Vagina (tissue), 2 donors: ENCODE results near the gene PCA3. TPM values are rescaled to one million over a fixed set of nuclear protein-coding genes. Genes with fewer than 3 reads are reported as not detected.
"Not testable (repeated sequence)": the region's sequence is repeated elsewhere in the genome, so short reads cannot be mapped to it uniquely, and the experiment has no call there.

Source experiments
- DNase-seq, 2 donors: peaks; one replicate each; pipeline ENCODE4 v3.0.0-alpha.2; 2017; ENCODE audit errors: extremely low spot score in 2 of 2
- H3K27ac ChIP-seq: fragments of 200-600 bp; sonication (generic); one replicate; pipeline ENCODE4 v1.5.1; 2019
- H3K27me3 ChIP-seq: fragments of 200-600 bp; sonication (generic); one replicate; pipeline ENCODE4 v1.5.1; 2019
- H3K36me3 ChIP-seq, 2 donors: fragments of 200-600 bp; sonication (generic); one replicate each; pipeline ENCODE4 v1.5.1; 2017 to 2019
- H3K4me1 ChIP-seq: fragments of 200-600 bp; sonication (generic); one replicate; pipeline ENCODE4 v1.5.1; 2019
- H3K4me3 ChIP-seq, 2 donors: fragments of 200-600 bp; sonication (generic); 1 replicate in 1 of 2; 2 replicates in 1 of 2; pipeline ENCODE4 v1.5.1; 2016 to 2019
- H3K9me3 ChIP-seq: fragments of 200-600 bp; sonication (generic); one replicate; pipeline ENCODE4 v1.5.1; 2019
- POLR2A ChIP-seq, 2 donors: fragments of 450-650 bp; IDR thresholded peaks; one replicate each; pipeline ENCODE4 v1.6.1; 2017; ENCODE audit warnings: antibody characterized with exemption in 2 of 2, mild to moderate bottlenecking in 2 of 2, moderate library complexity in 2 of 2
- POLR2AphosphoS5 ChIP-seq, 2 donors: sonication (generic); formaldehyde crosslinking; IDR thresholded peaks; one replicate each; pipeline ENCODE4 v1.9.0; 2017; ENCODE audit warnings: antibody characterized with exemption in 2 of 2, mild to moderate bottlenecking in 2 of 2, low read depth in 1 of 2; ENCODE audit not compliant: insufficient read depth in 1 of 2
- intact Hi-C: fragments of 100-400 bp; cut with DNase I; formaldehyde crosslinking; loops from one replicate; pipeline ENCODE4 v1.15.1; 2023
- total RNA-seq: library from RNA; depleted of rRNA; stranded (reverse); fragments of >200 nt; gene quantifications from one replicate; pipeline ENCODE4 v1.2.3, GENCODE V29; 2016
- TF ChIP-seq, protein P1 (sequence below), 3 experiments: fragments of 450-650 bp in 2 of 3; fragments of 200-600 bp in 1 of 3; sonication (generic) in 1 of 3; IDR thresholded peaks; one replicate each; pipeline ENCODE4 v1.5.1; 2017 to 2019; ENCODE audit warnings: antibody characterized with exemption in 3 of 3, mild to moderate bottlenecking in 2 of 3, moderate library complexity in 2 of 3

The PCA3 gene
- total RNA-seq, 1 donor from 2014 or later = not detected

GRCh38 chr9:76738402-76738801 lies 25.8 kb upstream of the PCA3 start:
- no peak overlapping the region for H3K27ac ChIP-seq
- no peak for DNase-seq
- TF ChIP-seq POLR2A (IDR thresholded peaks at IDR 0.05) (no peak), POLR2AphosphoS5 (IDR thresholded peaks at IDR 0.05; ENCODE audit: insufficient read depth in 1 of 2, low read depth in 1 of 2) (no peak)
- TF ChIP-seq, protein P1, sequence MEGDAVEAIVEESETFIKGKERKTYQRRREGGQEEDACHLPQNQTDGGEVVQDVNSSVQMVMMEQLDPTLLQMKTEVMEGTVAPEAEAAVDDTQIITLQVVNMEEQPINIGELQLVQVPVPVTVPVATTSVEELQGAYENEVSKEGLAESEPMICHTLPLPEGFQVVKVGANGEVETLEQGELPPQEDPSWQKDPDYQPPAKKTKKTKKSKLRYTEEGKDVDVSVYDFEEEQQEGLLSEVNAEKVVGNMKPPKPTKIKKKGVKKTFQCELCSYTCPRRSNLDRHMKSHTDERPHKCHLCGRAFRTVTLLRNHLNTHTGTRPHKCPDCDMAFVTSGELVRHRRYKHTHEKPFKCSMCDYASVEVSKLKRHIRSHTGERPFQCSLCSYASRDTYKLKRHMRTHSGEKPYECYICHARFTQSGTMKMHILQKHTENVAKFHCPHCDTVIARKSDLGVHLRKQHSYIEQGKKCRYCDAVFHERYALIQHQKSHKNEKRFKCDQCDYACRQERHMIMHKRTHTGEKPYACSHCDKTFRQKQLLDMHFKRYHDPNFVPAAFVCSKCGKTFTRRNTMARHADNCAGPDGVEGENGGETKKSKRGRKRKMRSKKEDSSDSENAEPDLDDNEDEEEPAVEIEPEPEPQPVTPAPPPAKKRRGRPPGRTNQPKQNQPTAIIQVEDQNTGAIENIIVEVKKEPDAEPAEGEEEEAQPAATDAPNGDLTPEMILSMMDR (IDR thresholded peaks at IDR 0.05) = no peak
- no peak overlapping the region for H3K4me3 ChIP-seq
- H3K9me3 ChIP-seq = no peaks in the 10 kb centered on the region
- H3K27me3 ChIP-seq = no peaks in the 10 kb centered on the region
- no peaks in the 10 kb centered on the region for H3K4me1 ChIP-seq
- no peaks in the 10 kb centered on the region for H3K36me3 ChIP-seq
- intact Hi-C loops = no loop called here

DNA sequence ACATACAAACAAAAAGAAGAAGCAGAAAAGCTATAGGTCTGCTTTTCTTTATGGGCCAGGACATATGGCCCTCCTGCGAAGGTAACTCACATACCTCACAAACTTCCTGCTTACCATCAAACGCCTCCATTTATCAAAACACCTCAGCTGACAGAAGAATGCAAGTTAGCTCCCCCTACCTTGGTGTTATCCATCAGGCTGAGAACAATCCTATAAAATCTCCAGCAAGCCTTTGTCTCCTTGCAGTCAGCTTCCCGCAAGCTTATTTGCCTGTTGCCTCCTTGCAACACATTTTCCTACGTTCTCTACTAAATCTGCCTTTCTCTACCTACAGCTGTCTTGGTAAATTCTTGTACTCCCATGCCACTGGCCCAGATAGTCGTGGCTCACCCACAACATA lies 22.7 kb upstream of the PCA3 start:
- H3K36me3 ChIP-seq = no peaks in the 10 kb centered on the region
- H3K4me1 ChIP-seq = no peaks in the 10 kb centered on the region
- H3K9me3 ChIP-seq = no peaks in the 10 kb centered on the region
- TF ChIP-seq, protein P1 (IDR thresholded peaks at IDR 0.05) = no peak
- TF ChIP-seq POLR2A (IDR thresholded peaks at IDR 0.05) (no peak), POLR2AphosphoS5 (IDR thresholded peaks at IDR 0.05; ENCODE audit: insufficient read depth in 1 of 2, low read depth in 1 of 2) (no peak)
- H3K27me3 ChIP-seq = no peaks in the 10 kb centered on the region
- intact Hi-C loops = no loop called here
- H3K4me3 ChIP-seq = no peak overlapping the region
- no peak for DNase-seq
- no peak overlapping the region for H3K27ac ChIP-seq

- H3K27ac ChIP-seq, H3K27me3 ChIP-seq, intact Hi-C loops, H3K4me3 ChIP-seq, DNase-seq, H3K36me3 ChIP-seq, H3K4me1 ChIP-seq, H3K9me3 ChIP-seq: not testable (repeated sequence)
Observed at GRCh38 chr9:76742890-76743289, 21.3 kb upstream of the PCA3 start.

DNA sequence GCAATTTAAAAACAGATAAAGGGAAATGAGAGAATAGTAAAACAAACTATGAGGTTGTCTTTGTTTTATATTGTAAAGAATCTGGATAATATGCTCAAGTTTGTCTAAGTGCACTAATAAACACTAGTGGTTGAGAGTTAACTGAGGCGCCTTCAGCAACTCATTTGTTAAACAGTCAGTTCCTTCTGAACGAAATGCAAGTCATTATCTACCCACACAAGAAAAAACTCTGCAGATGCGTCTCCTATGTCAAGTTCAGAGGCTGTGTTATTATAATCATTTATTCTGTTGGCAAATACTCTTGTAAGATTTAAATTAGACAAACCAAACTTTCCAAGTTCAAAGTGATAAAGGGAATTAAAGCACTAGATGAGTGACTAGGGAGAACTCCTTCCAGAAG lies 20.3 kb upstream of the PCA3 start:
- Histone ChIP-seq H3K27me3 (no peaks in the 10 kb centered on the region), H3K4me1 (no peaks in the 10 kb centered on the region), H3K27ac (no peak overlapping the region), H3K9me3 (no peaks in the 10 kb centered on the region), H3K36me3 (no peaks in the 10 kb centered on the region), H3K4me3 (no peak overlapping the region)
- intact Hi-C loops = no loop called here
- no peak for DNase-seq
- TF ChIP-seq POLR2A (IDR thresholded peaks at IDR 0.05) (no peak), POLR2AphosphoS5 (IDR thresholded peaks at IDR 0.05; ENCODE audit: insufficient read depth in 1 of 2, low read depth in 1 of 2) (no peak)
- TF ChIP-seq, protein P1 (IDR thresholded peaks at IDR 0.05) = no peak

DNA sequence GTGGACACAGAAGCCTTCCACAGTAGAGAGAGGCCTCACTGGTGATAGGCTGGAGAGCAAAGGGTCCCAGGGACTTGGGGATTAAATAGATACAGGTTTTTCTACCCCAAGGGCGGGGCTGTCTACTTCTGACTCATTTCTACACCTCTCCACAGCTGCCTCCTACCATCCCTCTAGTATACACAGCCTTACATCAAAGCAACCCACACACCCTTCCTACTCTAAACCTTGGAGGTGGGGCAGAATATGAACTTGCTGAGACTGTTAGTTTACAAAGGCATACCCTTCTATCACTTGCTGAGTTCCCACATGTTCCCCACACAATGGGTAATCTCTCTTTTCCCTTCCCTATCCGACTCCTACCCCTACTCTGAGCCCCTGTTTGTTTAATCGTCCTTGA lies 19.9 kb upstream of the PCA3 start:
- no peaks in the 10 kb centered on the region for H3K27me3 ChIP-seq
- H3K36me3 ChIP-seq = no peaks in the 10 kb centered on the region
- intact Hi-C loops = no loop called here
- no peak overlapping the region for H3K4me3 ChIP-seq
- no peaks in the 10 kb centered on the region for H3K4me1 ChIP-seq
- no peak overlapping the region for H3K27ac ChIP-seq
- no peaks in the 10 kb centered on the region for H3K9me3 ChIP-seq
- no peak for TF ChIP-seq POLR2A (IDR thresholded peaks at IDR 0.05)
- TF ChIP-seq POLR2AphosphoS5 (IDR thresholded peaks at IDR 0.05; ENCODE audit: insufficient read depth in 1 of 2, low read depth in 1 of 2) = no peak
- TF ChIP-seq, protein P1 (IDR thresholded peaks at IDR 0.05) = no peak
- no peak for DNase-seq

- TF ChIP-seq, protein P1 (IDR thresholded peaks at IDR 0.05) = no peak
- TF ChIP-seq POLR2A (IDR thresholded peaks at IDR 0.05) = no peak
- TF ChIP-seq POLR2AphosphoS5 (IDR thresholded peaks at IDR 0.05; ENCODE audit: insufficient read depth in 1 of 2, low read depth in 1 of 2) = no peak
- no peaks in the 10 kb centered on the region for H3K4me1 ChIP-seq
Observed at GRCh38 chr9:76751001-76751400, 13.2 kb upstream of the PCA3 start.

More at GRCh38 chr9:76751001-76751400, 13.2 kb upstream of the PCA3 start:
- intact Hi-C loops = no loop called here
- Histone ChIP-seq H3K4me3 (no peak overlapping the region), H3K9me3 (no peaks in the 10 kb centered on the region), H3K27me3 (no peaks in the 10 kb centered on the region), H3K36me3 (no peaks in the 10 kb centered on the region), H3K27ac (no peak overlapping the region)
- DNase-seq = no peak
